GM19438 (cell line): ENCODE results near the gene BRF1.

ENCODE experiments used
- ATAC-seq: cut with Tn5 transposase; IDR thresholded peaks from one replicate; pipeline ENCODE4 v1.9.1; 2021; ENCODE audit warnings: low read depth; ENCODE audit not compliant: unreplicated experiment

The BRF1 gene

DNA sequence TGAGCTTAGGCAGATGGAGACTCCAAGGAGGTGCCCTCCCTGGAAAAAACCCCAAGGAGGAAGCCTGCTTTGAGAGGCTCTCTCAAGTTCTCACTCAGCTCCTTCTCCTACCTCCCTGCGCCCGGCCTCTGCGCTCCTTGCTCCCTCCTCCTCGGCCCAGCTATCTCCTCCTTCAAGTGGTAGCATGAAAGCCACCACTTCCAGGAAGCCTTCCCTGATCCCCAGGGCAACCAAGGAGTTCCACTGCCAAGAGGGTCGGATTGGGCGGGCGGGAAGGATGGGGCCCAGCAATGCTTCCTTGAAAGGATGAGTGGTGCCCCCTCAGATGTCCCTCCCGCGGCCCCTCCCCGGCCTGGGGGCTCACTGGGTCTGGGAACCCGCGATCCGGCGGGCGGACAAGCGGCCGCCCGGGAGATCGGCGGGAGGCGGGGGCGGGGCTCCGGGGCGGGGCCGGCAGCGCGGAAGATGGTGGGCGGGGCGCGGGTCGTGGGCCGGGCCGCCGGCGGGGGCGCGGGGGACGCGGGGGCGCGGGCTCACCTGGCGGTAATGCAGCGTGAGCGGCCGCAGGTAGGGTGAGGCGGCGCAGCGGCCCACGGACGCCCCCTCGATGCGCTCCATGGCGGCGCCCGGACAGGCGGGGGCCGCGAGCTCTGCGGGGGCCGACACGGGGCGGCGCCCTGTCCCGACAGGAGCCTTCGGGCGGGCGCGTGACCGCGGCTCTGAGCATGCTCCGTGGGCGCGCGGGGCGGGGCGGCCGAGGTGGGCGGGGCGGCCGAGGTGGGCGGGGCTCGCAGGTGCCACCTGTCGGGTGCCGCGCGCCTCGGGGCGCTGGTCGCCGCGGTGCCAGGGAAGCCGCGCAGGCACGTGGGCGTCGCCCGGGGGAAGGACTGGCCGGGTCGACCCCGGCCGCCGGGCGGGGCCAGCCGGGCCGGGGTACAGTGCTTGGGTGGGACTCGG, 119.9 kb downstream of the BRF1 start, which contains the start of gene NUDT14:
Gene NUDT14, minus strand, starts transcription at position 721 of the 957 bp plus-strand sequence. Its CDS starts 103 bp downstream, at position 618.
- ATAC-seq = no peak

DNA sequence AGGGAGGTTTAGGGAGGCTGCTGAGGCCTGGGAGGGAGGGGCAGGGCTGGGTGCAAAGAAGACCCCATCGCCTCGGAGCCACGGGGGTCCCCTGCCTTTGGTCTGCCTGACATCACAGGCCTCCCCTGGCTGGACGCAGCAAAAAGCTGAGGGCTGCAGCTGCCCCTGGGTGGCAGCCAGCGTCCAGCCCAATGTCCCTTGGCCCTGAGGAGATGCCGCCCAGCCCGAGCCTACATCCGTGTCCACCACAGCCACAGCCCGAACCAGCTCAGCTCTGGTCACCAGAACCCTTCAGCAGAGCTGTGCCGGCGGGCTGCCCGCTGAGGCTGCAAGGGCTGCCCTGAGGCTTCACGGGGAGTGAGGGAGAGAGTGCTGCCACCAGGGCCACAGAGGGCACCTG, 121.6 kb downstream of the BRF1 start:
- ATAC-seq = no peak

DNA sequence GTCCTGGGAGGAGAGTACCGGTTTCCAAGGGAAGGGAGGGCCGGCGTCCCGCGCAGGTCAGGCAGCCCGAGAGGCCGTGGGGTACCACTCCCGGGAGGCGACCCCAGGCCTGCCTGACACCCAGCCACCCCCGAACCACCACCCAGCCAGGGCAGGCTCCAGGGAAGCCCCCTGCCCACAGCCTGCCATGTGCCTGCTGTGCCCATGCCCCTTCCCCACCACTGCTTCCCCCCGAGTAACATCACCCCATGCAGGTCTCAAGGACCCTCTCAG, 122.0 kb downstream of the BRF1 start:
- ATAC-seq = no peak

DNA sequence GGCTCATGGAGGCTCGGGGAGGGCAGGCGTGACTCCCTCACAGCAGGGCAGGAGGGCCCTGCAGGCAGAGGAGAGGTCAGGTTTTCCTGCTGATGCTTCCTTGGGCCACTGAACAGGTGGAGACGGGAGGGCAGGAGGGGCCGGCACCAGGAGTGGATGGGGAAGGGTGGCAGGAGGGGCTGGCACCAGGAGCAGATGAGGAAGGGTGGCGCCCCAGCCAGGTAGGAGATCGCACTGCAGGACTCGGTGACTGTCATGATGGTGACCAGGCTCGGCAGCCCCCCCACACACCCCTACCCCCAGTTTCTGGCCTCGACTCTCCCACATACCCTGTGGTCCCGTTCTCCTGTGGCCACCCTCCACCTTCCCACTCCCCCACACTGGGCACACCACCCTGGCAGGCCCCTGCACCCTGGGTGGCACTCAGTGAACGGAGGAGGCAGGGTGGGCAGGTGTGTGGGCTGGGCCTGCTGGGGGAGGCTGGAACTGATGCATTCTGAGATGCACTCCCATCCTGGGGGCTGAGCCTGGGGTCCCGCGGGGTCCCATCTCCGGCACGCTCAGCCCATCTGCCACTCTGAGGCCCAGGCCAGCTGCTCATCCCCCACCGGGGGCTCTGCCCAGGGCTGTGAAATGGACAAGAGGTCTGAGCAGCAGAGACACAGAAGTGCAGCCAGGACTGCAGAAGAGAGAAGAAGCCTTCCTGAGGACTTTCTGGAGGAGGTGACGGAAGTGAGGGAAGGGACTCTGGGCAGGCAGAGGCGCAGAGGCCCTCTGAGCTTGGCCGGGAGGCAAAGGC, 122.5 kb downstream of the BRF1 start:
- ATAC-seq = no peak

DNA sequence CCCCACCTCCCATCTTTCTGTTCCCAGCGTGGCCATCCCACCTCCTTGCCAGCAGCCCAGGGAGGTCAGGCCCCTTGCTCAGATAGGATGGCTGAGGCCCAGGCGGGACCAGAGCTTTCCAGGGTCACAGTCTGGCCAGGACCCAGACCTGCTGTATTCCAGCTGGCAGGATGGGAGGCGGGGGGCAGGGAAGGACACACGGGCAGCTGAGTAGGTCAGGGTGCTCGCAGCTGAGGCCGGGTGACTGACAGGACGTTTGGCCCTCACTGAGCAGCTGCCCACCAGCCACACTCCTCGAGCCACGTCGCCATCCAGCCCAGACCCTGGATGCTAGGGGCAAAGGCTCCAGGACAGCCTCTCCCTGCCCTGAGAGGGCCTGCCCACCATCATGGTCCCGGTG, 123.7 kb downstream of the BRF1 start:
- ATAC-seq = no peak

DNA sequence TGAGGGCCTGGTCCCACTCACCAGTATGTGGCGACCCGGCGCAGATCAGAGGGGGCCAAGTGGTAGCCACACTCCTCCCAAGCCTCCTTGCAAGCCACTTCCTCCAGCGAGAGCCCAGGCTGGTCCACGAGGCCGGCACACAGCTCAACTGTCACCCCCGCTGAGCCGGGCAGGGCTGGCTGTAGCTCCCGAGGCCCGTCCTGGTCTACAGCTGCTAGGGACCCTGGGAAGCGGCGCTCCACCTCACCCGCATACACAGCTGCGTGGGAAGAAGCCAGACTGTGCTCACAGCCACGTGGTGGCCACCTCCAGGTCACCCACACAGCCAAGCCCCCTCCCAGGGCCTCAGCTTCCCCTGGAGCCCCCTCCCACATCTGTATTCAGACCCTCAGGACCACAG, 124.3 kb downstream of the BRF1 start:
- no peak for ATAC-seq

DNA sequence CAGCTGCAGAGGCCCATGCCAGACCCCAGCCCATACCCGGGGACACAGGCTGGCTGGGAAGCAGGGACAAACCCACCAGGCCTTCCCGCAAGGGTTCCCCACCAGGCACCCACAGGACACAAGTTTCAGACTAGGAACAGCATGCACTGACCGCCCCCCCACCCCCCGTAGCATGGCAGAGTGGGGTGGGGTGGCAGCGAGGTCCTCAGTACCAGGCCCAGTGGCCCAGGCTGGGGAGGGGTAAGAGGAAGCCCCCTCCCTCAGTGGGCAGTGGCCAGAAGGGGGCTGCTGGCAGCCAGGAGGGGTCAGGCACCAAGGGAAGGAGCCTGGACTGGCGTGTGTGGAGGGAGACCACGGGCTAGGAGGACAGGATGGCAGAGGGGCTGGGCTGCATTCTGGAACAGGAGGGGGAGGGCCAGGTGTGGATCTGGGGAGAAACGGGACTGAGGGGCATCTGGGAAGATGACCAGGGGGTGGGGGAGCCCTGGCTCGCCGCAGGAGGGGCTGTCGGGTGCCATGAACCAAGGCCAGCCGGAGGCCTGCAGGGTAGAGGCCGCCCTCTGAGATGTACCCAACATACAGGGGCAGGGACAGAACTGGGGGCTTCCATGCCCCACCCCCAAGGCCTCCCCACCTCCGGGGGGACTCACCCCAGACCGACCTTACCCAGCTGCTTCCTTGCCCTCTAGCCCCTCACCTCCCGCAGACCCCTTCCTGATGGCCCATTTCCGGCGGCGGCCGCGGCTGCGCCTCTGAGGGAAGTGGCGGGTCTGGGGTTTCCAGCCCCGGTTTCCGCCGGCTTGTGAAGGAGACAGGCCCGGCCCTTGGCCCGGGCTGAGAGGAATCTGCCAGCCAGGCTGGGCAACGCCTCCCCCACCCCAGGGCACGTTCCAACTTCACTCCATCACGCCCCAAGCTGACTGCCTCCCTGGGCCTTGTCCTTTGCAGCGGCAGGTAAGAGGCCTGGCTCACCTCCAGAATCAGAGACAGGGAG, 126.6 kb downstream of the BRF1 start:
- ATAC-seq = no peak

DNA sequence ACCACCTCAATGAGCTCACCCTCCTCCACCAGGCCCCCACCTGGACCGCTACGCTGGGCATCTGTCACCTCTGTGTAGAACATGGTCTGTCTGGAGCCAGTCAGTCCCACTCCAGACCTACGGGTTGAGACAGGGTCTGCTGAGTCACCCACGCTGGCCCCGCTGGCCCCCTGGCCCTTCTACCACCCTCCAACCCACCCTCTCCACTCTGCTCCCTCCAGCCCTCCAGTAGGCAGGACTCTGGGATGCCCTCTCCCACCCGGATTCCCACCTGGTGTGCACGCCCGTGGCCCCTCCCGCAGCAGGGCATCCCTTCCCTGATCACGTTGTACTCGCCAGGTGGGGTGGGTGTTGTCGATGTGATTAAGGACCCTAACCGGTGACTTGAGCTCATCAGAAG, 127.7 kb downstream of the BRF1 start:
- no peak for ATAC-seq

DNA sequence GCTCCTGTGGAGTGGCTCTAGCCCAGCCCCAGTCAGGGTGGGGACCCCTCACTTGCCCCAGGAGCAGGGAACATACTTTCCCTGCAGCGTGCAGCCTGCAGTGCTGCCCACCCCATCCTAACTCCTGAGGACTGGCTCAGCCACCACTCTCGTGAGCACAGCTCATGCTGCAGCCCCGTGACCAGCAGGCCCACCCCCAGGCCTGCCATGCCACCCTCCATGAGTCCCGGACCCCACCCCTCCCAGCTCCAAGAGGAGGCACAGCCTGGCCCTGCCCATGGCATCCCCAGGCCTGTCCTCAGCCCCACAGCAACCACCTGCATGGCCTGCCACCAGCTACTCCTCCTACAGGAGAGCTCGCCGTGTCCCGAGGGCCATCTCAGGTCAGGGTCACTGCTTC, 128.3 kb downstream of the BRF1 start:
- no peak for ATAC-seq

DNA sequence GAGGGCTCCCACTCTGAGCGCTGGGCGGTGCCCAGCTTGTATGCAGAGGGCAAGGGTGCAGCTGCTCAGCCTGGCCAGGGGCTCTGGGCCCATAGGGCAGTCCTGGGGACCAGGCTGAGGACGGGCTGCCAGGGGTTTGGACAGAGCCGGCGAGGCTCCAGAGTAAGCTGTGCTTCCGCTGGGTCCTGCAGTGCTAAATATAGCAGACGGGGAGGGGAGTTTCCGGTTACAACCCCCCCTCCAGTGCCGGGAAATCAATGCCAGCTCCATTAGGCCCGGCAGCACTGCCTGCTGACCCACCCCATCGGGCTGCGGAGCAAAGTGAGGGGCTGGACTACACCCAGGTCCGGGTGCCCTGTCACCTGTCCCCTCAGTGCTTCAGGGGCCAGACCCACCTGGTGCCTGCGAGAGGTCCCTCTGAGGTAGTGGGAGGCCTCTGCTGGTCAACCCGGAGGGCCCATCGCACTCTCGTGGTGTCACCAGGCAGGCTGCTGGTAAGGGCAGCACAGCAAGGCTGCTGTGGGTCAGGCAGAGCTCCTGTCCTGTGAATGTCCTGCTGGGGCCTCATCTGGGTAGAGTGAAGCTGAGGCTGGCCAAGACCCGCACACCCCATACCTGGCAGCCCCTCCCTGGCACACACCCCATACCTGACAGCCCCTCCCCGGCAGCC, 129.7 kb downstream of the BRF1 start:
- no peak for ATAC-seq

DNA sequence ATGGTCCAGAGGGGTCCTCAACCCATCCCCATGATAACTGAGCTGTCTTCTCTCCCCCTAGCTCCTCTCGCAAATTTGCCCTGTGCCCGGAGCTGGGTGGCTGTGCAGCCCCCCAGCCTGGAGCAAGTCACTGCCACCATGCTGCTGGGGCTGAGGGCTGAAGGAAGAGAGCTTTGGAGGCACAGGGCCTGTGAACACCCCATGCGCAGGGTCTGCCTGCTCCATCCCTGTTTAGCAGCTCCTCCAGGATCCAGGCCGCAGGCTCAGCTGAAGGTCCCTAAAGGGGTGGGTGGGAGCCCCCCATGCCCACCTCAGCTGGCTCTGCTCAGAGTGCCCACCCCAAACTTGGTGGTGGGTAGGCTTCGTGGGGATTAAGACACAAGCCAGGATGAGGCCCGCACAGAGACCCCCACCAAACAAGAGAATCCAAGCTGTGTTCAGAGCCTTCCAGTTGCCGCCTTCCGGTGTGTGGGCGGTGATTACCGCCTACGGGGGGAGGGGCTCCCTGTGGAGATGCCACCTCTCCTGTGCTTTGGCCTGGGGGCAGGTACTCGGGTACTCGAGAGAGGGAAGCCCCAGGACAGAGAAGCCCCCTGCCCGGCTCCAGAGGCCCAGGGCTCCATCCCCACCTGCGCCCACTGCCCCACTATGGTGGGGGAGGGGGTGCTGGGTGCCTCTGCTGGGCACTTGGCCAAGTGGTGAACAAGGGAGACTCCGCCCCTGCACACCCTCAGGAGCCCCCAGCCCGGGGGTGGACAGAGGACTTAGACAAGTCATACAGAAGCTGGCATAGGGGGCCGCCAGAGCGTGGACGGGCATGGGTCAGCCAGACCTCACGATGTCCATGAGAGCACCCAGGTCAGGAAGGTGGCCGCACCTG, 130.8 kb downstream of the BRF1 start:
- no peak for ATAC-seq

DNA sequence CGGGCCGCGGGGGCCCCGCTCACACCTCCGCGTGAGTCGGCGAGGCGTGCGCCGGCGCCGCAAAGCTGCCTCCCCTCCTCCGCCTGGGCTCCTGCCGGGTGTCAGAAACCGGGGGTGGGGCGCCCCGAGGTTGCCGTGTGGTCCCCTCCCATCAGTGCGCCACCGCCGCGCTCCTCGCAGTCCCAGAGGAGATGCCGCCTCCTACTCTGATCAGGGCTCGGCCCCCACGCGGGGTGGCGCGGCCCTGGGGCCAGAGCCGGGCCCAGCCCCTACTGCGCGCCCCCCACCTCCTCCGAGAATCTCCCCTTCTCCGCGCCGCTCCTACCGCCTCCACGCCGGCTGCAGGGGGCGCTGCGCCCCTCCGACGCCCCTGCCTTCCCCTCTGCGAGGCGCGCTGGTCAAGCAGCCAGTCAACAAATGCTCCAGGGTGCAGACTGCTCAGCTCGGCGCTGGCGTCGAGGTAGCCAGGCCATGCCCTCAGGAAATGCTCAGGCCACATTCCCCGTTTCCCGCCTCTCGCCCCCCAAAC, 131.8 kb downstream of the BRF1 start:
- ATAC-seq = no peak

DNA sequence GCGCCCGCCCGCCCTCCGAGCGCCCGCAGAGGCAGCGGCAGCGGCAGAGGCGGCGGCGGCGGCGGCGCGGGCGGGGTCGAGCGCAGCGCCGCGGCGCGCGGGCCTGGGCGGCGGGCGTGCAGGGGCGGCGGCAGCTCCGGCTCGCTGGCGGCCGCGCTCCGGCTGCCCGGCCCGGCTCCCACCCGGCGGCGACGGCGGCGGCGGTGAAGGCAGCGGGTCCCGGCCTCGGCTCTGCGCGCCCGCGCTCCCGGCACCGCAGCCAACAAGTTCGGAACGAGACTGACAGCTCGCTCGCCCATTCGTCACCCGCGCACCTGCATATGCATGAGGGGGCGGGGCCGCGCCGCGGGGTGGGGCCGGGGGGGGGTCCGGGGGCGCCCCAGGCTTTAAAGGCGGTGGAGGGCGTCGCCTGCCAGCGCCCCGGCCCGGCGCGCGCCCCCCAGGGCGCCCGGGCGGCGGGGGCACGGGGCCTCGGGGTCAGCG, 132.3 kb downstream of the BRF1 start, which contains the start of gene JAG2:
Gene JAG2, minus strand, starts transcription at position 281 of the 483 bp plus-strand sequence. CDS start 356 bp downstream, outside the sequence.
- no peak for ATAC-seq

DNA sequence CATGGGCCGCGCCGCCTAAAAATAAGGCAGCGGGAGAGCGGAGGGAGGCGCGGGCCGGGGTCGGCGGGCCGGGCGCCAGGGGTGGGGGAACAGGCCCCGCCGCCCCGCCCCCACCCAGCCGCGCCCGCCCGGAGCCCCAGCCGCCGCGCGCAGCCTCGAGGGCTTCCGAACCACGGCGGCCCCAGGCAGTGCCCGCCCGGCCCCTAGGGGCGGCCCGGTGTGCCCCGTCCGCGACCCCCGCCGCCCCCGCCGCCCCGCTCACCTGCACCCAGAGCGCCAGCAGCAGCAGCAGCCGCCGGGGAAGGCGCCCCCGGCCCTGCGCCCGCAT, 132.7 kb downstream of the BRF1 start:
- ATAC-seq = no peak

DNA sequence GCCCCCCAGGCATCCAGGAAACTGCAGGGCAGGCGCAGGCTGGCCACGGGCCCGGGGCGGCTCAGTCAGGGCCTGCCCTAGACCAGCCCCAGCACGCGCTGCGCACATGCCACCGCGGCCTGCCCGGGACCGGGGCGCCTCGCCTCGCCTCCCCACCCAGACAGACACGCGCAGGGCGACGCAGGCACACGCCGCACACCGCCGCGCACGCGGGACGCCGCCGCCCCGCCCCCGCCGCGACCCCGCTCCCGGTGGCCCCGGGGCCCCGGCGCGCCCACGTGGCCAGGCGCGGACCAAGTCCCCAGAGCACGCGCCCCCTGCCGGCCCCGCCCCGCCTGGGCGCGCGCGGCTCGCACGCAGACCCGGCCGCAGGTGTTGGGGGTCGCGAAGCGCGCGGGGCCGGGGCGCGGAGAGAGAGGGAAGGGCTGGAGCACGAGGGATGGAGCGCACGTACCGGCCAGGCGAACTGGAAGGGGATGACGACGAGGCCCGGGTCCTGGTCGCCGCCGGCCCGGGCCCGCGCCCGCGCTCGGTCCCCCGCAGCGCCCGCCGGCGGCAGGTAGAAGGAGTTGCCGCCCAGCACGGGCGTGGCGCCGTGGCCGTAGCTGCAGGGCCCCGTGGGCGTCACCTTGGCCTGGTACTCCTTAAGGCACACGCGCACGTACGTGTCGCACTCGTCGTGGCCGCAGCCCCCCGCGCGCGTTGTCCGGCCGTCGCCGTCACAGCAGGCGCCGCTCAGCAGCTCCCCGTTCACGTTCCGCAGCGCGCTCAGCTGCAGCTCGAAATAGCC, 133.3 kb downstream of the BRF1 start:
- ATAC-seq = no peak

DNA sequence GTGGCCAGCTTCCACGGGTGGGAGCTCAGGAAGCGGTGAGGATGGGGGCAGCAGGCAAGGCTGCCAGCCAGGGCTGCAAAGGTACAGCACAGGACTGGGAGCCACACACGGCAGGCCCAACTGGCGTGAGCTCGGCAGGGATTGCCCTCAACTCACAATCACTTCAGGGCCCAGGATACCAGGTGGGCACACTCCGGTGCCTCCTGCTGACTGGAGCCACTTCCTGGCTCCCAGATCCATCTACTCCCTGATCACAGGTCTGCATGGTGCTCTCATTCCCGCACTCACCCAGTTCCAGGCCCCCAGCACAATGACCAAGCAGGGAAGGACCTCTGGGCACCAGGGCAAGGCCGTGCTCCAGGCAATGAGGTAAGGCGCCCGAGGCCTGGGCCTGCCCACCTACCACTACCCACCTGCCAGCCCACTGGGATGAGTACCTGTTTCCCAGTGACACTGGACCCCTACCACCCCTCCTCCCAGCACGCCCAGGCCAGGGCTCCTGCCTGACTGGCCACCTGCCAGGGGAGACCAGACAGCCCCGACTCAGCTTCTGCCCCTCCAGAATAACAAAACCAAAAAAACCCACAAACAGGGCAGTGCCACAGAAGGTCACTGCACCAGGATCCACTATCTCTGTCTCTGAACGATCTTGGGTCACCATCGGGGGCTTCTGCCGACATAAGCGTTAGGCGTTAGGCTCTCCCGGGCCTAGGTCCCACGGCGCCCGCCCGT, 134.1 kb downstream of the BRF1 start:
- no peak for ATAC-seq

DNA sequence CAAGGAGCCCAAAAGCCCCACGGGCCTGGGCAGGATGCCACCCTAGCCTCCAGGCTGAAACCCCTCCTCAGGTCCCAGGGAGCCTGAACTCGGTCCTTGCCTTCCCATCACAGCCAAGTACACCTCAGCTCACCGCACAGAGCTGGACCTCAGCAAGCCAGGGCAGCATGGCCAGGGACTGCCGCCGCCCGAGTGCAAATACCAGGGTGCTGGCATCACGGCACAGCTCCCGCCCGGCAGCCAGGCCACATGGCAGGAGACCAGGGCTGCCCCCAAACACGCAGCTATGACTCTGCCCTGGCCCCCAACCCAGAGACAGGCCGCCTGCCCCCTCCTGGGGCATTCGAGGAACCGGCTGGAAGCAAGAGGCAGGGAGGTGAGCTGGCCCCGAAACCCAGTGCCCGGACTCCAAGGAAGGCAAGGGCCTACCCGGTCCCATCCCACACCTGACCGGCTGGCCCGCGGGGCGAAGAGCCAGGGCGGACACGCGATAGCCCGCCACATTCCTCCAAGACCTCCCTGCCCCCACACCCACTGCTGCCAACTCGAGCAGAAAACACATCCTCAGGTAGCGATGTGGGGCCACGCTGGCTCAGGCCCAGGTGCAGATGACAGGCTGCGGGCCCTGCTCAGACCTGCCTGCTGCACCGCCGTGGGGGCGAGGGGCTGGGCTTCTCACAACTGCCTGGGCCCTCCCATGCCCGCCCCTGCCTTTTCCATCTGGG, 134.9 kb downstream of the BRF1 start:
- ATAC-seq = no peak
